Subcutaneous abdominal adipose tissue (tissue), 5 donors: ENCODE data around the gene PMM2.
A peak's percentile ranks its signal among the peaks of the same experiment; 100 is the strongest.

Source experiments
- H3K27ac ChIP-seq: one replicate; pipeline ENCODE4 v1.7.0; 2013; ENCODE audit warnings: low read depth, mild to moderate bottlenecking, inconsistent platforms, low read length, moderate library complexity
- H3K27me3 ChIP-seq, 5 donors: one replicate each; pipeline ENCODE4 v1.7.0; 2013; ENCODE audit warnings: low read length in 5 of 5, inconsistent platforms in 1 of 5; ENCODE audit not compliant: control insufficient read depth in 5 of 5, insufficient read depth in 4 of 5
- H3K36me3 ChIP-seq, 5 donors: one replicate each; pipeline ENCODE4 v1.7.0; 2013; ENCODE audit warnings: low read length in 5 of 5; ENCODE audit not compliant: control insufficient read depth in 5 of 5, insufficient read depth in 5 of 5
- H3K4me1 ChIP-seq, 5 donors: one replicate each; pipeline ENCODE4 v1.7.0; 2013; ENCODE audit warnings: low read length in 5 of 5, mild to moderate bottlenecking in 3 of 5, moderate library complexity in 1 of 5; ENCODE audit not compliant: control insufficient read depth in 5 of 5, insufficient read depth in 5 of 5
- H3K4me3 ChIP-seq, 5 donors: one replicate each; pipeline ENCODE4 v1.7.0; 2013; ENCODE audit warnings: low read length in 5 of 5, low read depth in 1 of 5
- H3K9ac ChIP-seq, 5 donors: one replicate each; pipeline ENCODE4 v1.7.0; 2013; ENCODE audit warnings: low read length in 5 of 5, mild to moderate bottlenecking in 4 of 5, moderate library complexity in 3 of 5
- H3K9me3 ChIP-seq, 5 donors: one replicate each; pipeline ENCODE4 v1.7.0; 2013; ENCODE audit warnings: low read length in 5 of 5; ENCODE audit not compliant: control insufficient read depth in 5 of 5
- donor health status: healthy.
- donor health status: healthy.
- donor health status: healthy.
- donor health status: healthy.
- donor health status: healthy.

PMM2 gene

GRCh38 chr16:8864480-8865110 is 67.0 kb downstream of the PMM2 start:
- Histone ChIP-seq H3K27ac (peak overlapping the region; percentile 64), H3K9ac (peak overlapping the region in 1 of 5 donors; percentile 39)

GRCh38 chr16:8865145-8865882 is 67.7 kb downstream of the PMM2 start:
- peak overlapping the region in 1 of 5 donors; percentile 22 for H3K4me3 ChIP-seq
- H3K36me3 ChIP-seq: peaks cover 0 to 5% (median 0%) of the 10 kb centered on the region in 5 donors
- no peaks in the 10 kb centered on the region for H3K27me3 ChIP-seq
- peak overlapping the region in 1 of 5 donors; percentile 39 for H3K9ac ChIP-seq
- peaks cover 18 to 86% (median 77%) of the 10 kb centered on the region in 5 donors for H3K4me1 ChIP-seq
- H3K9me3 ChIP-seq: no peaks in the 10 kb centered on the region
- H3K27ac ChIP-seq: peak overlapping the region; percentile 64

More at GRCh38 chr16:8864480-8865110, 67.0 kb downstream of the PMM2 start:
- peaks cover 0 to 5% (median 0%) of the 10 kb centered on the region in 5 donors for H3K36me3 ChIP-seq
- H3K4me1 ChIP-seq: peaks cover 18 to 92% (median 82%) of the 10 kb centered on the region in 5 donors
- peak overlapping the region in 2 of 5 donors; percentile 22 to 26 for H3K4me3 ChIP-seq
- no peaks in the 10 kb centered on the region for H3K9me3 ChIP-seq
- H3K27me3 ChIP-seq: no peaks in the 10 kb centered on the region

- Histone ChIP-seq H3K9me3 (no peaks in the 10 kb centered on the region), H3K27ac (peak overlapping the region; percentile 64), H3K4me3 (peak overlapping the region; percentile 36 to 88 (median 81)), H3K27me3 (no peaks in the 10 kb centered on the region), H3K9ac (peak overlapping the region in 4 of 5 donors; percentile 45 to 68 (median 65)), H3K4me1 (peaks cover 18 to 79% (median 75%) of the 10 kb centered on the region in 5 donors), H3K36me3 (peaks cover 0 to 5% (median 0%) of the 10 kb centered on the region in 5 donors)
These were observed 68.7 kb downstream of the PMM2 start for GRCh38 chr16:8866118-8866883.

- H3K27ac ChIP-seq: peak overlapping the region; percentile 64
- H3K9ac ChIP-seq: peak overlapping the region in 4 of 5 donors; percentile 63 to 81 (median 68)
- H3K4me1 ChIP-seq: peaks cover 18 to 74% (median 69%) of the 10 kb centered on the region in 5 donors
- H3K9me3 ChIP-seq: no peaks in the 10 kb centered on the region
- peaks cover 0 to 5% (median 0%) of the 10 kb centered on the region in 5 donors for H3K36me3 ChIP-seq
- no peaks in the 10 kb centered on the region for H3K27me3 ChIP-seq
- peak overlapping the region; percentile 79 to 89 (median 84) for H3K4me3 ChIP-seq
These were observed 69.2 kb downstream of the PMM2 start for GRCh38 chr16:8866884-8867215.

- Histone ChIP-seq H3K9me3 (no peaks in the 10 kb centered on the region), H3K9ac (peak overlapping the region; percentile 21 to 81 (median 67)), H3K4me1 (peaks cover 18 to 69% (median 64%) of the 10 kb centered on the region in 5 donors)
These were observed 69.7 kb downstream of the PMM2 start for GRCh38 chr16:8867216-8867931.

GRCh38 chr16:8867932-8868415 is 70.3 kb downstream of the PMM2 start:
- peak overlapping the region; percentile 21 to 81 (median 67) for H3K9ac ChIP-seq
- no peaks in the 10 kb centered on the region for H3K9me3 ChIP-seq
- peaks cover 18 to 63% (median 58%) of the 10 kb centered on the region in 5 donors for H3K4me1 ChIP-seq
- no peaks in the 10 kb centered on the region for H3K27me3 ChIP-seq
- peak overlapping the region; percentile 79 to 89 (median 84) for H3K4me3 ChIP-seq
- H3K36me3 ChIP-seq: peaks cover 0 to 5% (median 0%) of the 10 kb centered on the region in 5 donors
- peak overlapping the region; percentile 64 for H3K27ac ChIP-seq

More at GRCh38 chr16:8867216-8867931, 69.7 kb downstream of the PMM2 start:
- Histone ChIP-seq H3K27ac (peak overlapping the region; percentile 64), H3K36me3 (peaks cover 0 to 5% (median 0%) of the 10 kb centered on the region in 5 donors), H3K27me3 (no peaks in the 10 kb centered on the region), H3K4me3 (peak overlapping the region; percentile 79 to 89 (median 84))

GRCh38 chr16:8868416-8869211 is 71.0 kb downstream of the PMM2 start, which contains the start of gene CARHSP1:
CARHSP1 (minus strand) TSS chr16:8869006; CDS start chr16:8859328, 9,678 bp downstream.
- H3K27ac ChIP-seq: peak within 1 kb of the TSS; percentile 64
- peaks cover 16 to 57% (median 53%) of the 10 kb centered on the region in 5 donors for H3K4me1 ChIP-seq
- H3K4me3 ChIP-seq: peak within 1 kb of the TSS; percentile 79 to 89 (median 84)
- no peaks in the 10 kb centered on the region for H3K9me3 ChIP-seq
- no peaks in the 10 kb centered on the region for H3K27me3 ChIP-seq
- H3K9ac ChIP-seq: peak within 1 kb of the TSS; percentile 21 to 81 (median 68)
- peaks cover 0 to 5% (median 0%) of the 10 kb centered on the region in 5 donors for H3K36me3 ChIP-seq

GRCh38 chr16:8869212-8869987 is 71.8 kb downstream of the PMM2 start:
- peak overlapping the region; percentile 53 to 70 (median 65) for H3K4me3 ChIP-seq
- H3K27me3 ChIP-seq: no peaks in the 10 kb centered on the region
- peak overlapping the region in 1 of 5 donors; percentile 41 for H3K9ac ChIP-seq
- no peaks in the 10 kb centered on the region for H3K9me3 ChIP-seq
- H3K36me3 ChIP-seq: no peaks in the 10 kb centered on the region
- peaks cover 8 to 49% (median 46%) of the 10 kb centered on the region in 5 donors for H3K4me1 ChIP-seq
- H3K27ac ChIP-seq: no peak overlapping the region
